ENCODE data around the gene ELOVL7.
"Not testable (repeated sequence)": the region's sequence is repeated elsewhere in the genome, so short reads cannot be mapped to it uniquely, and the experiment has no call there.

Gene ELOVL7

GRCh38 chr5:60789551-60789950 lies 54.5 kb downstream of the ELOVL7 start:
- DNase-seq: no peak

GRCh38 chr5:60788863-60789513 lies 55.1 kb downstream of the ELOVL7 start:
- DNase-seq: no peak

- DNase-seq: no peak
These were observed 64.6 kb downstream of the ELOVL7 start for GRCh38 chr5:60779466-60779865.

GRCh38 chr5:60776343-60776742 lies 67.7 kb downstream of the ELOVL7 start:
- DNase-seq: no peak

- DNase-seq: no peak
These were observed 78.9 kb downstream of the ELOVL7 start for GRCh38 chr5:60765019-60765709.

GRCh38 chr5:60763061-60763460 lies 81.0 kb downstream of the ELOVL7 start:
- no peak for DNase-seq

- DNase-seq: no peak
These were observed 89.6 kb downstream of the ELOVL7 start for GRCh38 chr5:60754495-60754894.

GRCh38 chr5:60744682-60745081 lies 99.4 kb downstream of the ELOVL7 start:
- no peak for DNase-seq

- DNase-seq: no peak
These were observed 100.4 kb downstream of the ELOVL7 start for GRCh38 chr5:60743511-60744314.

- DNase-seq: no peak
These were observed 103.7 kb downstream of the ELOVL7 start for GRCh38 chr5:60740322-60740721.

- DNase-seq: no peak
These were observed 105.1 kb downstream of the ELOVL7 start for GRCh38 chr5:60738933-60739332.

GRCh38 chr5:60738461-60738860 lies 105.6 kb downstream of the ELOVL7 start:
- no peak for DNase-seq

- DNase-seq: not testable (repeated sequence)
These were observed 113.2 kb downstream of the ELOVL7 start for GRCh38 chr5:60730858-60731257.

GRCh38 chr5:60727033-60727679 lies 116.9 kb downstream of the ELOVL7 start:
- no peak for DNase-seq

GRCh38 chr5:60724126-60724525 lies 119.9 kb downstream of the ELOVL7 start:
- DNase-seq: no peak

GRCh38 chr5:60722416-60722815 lies 121.7 kb downstream of the ELOVL7 start:
- no peak for DNase-seq

GRCh38 chr5:60719329-60719728 lies 124.7 kb downstream of the ELOVL7 start:
- DNase-seq: no peak

GRCh38 chr5:60718166-60718892 lies 125.7 kb downstream of the ELOVL7 start:
- no peak for DNase-seq

- DNase-seq: not testable (repeated sequence)
These were observed 128.7 kb downstream of the ELOVL7 start for GRCh38 chr5:60715201-60715928.

- DNase-seq: no peak
These were observed 131.1 kb downstream of the ELOVL7 start for GRCh38 chr5:60712950-60713349.

GRCh38 chr5:60711892-60712291 lies 132.2 kb downstream of the ELOVL7 start:
- not testable (repeated sequence) for DNase-seq

- no peak for DNase-seq
These were observed 133.7 kb downstream of the ELOVL7 start for GRCh38 chr5:60710362-60710761.
